ENCODE data around the gene CYP46A1. TPM values are rescaled to one million over a fixed set of nuclear protein-coding genes. Genes with fewer than 3 reads are reported as not detected.

CYP46A1 gene
- total RNA-seq, 1 donor from 2014 or later = 1.1 TPM

DNA sequence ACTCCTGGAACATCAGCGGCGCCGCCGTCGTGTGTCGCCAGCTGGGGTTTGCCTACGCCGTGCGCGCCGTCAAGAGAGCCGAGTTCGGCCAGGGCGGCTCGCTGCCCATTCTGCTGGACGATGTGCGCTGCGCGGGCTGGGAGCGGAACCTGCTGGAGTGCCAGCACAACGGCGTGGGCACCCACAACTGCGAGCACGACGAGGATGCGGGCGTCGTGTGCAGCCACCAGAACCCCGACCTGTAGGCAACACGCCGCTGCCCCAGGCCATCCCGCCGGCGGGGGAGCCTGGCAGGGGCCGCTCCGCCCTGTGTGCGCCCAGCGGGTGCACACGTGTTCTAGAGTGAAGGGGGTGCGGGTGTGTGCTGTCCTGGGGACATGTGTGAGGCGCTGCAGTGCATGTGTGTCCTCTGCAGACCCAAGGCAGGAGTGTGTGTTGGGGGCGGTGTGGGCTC, 8.7 kb upstream of the CYP46A1 start:
- H3K4me1 ChIP-seq = peaks cover 28% of the 10 kb centered on the region
- peaks cover 32% of the 10 kb centered on the region for H3K4me1 Mint-ChIP-seq
- no peak for DNase-seq (ENCODE audit: low spot score)
- H4K20me1 ChIP-seq (ENCODE audit: low read depth) = no peaks in the 10 kb centered on the region
- no peaks in the 10 kb centered on the region for H3K27me3 ChIP-seq
- H3K4me3 Mint-ChIP-seq = peak overlapping the region; percentile 65
- H3K27ac ChIP-seq = no peak overlapping the region
- peak overlapping the region; percentile 94 for H3K27ac Mint-ChIP-seq
- H3K79me2 ChIP-seq (ENCODE audit: low read depth) = no peaks in the 10 kb centered on the region
- H3K9me3 ChIP-seq (ENCODE audit: low read depth) = no peaks in the 10 kb centered on the region
- H3K36me3 ChIP-seq = no peaks in the 10 kb centered on the region
- peaks cover 5% of the 10 kb centered on the region for H3K36me3 Mint-ChIP-seq
- no peak overlapping the region for H3K4me2 ChIP-seq
- peaks cover 4% of the 10 kb centered on the region for H3K27me3 Mint-ChIP-seq (ENCODE audit: insufficient read depth, low read depth)
- H3K9ac ChIP-seq = no peak overlapping the region
- no peak overlapping the region for H3K4me3 ChIP-seq
- TF ChIP-seq EZH2phosphoT487 (IDR thresholded peaks at IDR 0.05) (no peak), EZH2 (IDR thresholded peaks at IDR 0.05) (no peak)
- TF ChIP-seq, protein P1, sequence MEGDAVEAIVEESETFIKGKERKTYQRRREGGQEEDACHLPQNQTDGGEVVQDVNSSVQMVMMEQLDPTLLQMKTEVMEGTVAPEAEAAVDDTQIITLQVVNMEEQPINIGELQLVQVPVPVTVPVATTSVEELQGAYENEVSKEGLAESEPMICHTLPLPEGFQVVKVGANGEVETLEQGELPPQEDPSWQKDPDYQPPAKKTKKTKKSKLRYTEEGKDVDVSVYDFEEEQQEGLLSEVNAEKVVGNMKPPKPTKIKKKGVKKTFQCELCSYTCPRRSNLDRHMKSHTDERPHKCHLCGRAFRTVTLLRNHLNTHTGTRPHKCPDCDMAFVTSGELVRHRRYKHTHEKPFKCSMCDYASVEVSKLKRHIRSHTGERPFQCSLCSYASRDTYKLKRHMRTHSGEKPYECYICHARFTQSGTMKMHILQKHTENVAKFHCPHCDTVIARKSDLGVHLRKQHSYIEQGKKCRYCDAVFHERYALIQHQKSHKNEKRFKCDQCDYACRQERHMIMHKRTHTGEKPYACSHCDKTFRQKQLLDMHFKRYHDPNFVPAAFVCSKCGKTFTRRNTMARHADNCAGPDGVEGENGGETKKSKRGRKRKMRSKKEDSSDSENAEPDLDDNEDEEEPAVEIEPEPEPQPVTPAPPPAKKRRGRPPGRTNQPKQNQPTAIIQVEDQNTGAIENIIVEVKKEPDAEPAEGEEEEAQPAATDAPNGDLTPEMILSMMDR (IDR thresholded peaks at IDR 0.05) = no peak
- H2AFZ ChIP-seq (replicated peaks) = no peak overlapping the region
- H3F3A ChIP-seq (ENCODE audit: low read depth) = peaks cover 29% of the 10 kb centered on the region
- H3K9me3 Mint-ChIP-seq = peaks cover 12% of the 10 kb centered on the region

DNA sequence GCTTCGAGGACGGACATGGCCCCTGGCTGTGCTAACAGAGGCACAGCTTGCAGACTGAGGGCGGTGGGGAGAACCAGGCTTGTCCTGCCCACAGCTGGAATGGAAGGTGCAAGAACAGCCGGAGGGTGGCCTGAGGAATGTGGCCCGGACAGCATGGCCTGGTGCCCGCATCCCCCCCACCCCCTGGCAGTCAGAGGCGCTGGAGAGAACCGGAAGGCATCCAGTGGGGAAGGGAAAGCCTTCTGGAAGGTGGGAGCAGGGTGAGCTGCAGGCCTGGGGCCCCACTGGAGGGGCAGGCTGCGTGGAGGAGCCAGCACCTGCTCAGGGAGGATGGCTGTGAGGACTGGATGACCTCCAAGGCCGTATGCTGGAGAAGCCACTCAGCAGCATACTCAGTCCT, 8.1 kb upstream of the CYP46A1 start:
- Mint-ChIP-seq H3K27me3 (ENCODE audit: insufficient read depth, low read depth) (peaks cover 4% of the 10 kb centered on the region), H3K4me3 (peak overlapping the region; percentile 65), H3K4me1 (peaks cover 27% of the 10 kb centered on the region), H3K27ac (peak overlapping the region; percentile 94), H3K36me3 (peaks cover 5% of the 10 kb centered on the region), H3K9me3 (peaks cover 12% of the 10 kb centered on the region)
- Histone ChIP-seq H2AFZ (replicated peaks) (no peak overlapping the region), H3K9me3 (ENCODE audit: low read depth) (no peaks in the 10 kb centered on the region), H3K4me3 (no peak overlapping the region), H4K20me1 (ENCODE audit: low read depth) (no peaks in the 10 kb centered on the region), H3K79me2 (ENCODE audit: low read depth) (no peaks in the 10 kb centered on the region), H3K36me3 (no peaks in the 10 kb centered on the region), H3F3A (ENCODE audit: low read depth) (peaks cover 24% of the 10 kb centered on the region), H3K4me1 (peaks cover 22% of the 10 kb centered on the region), H3K27ac (no peak overlapping the region), H3K9ac (no peak overlapping the region), H3K27me3 (no peaks in the 10 kb centered on the region), H3K4me2 (no peak overlapping the region)
- DNase-seq (ENCODE audit: low spot score) = no peak
- TF ChIP-seq EZH2phosphoT487 (IDR thresholded peaks at IDR 0.05) (no peak), EZH2 (IDR thresholded peaks at IDR 0.05) (no peak)
- TF ChIP-seq, protein P1 (IDR thresholded peaks at IDR 0.05) = no peak

DNA sequence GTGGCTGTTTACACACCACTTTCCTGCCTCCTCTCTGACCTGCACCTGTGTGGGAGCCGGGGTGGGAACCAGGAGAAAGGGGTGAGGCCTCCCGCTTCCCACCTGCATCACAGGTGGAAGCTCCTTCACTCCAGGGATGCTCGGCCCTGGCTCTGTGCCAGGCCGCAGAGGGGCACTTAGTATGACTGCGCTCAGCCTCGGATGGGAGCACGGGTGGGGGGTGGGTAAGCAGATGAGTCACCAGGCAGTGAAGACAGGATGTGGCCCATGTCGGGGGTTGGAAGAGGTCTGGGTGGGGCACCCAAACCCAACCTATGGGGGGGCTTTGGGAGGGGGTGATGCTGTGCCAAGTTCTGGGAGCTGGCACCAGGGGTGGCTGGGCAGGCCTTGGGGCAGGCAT, 7.4 kb upstream of the CYP46A1 start:
- Histone ChIP-seq H3K27me3 (no peaks in the 10 kb centered on the region), H3K27ac (no peak overlapping the region), H4K20me1 (ENCODE audit: low read depth) (no peaks in the 10 kb centered on the region), H3K9me3 (ENCODE audit: low read depth) (no peaks in the 10 kb centered on the region), H3F3A (ENCODE audit: low read depth) (peaks cover 17% of the 10 kb centered on the region), H2AFZ (replicated peaks) (no peak overlapping the region), H3K36me3 (no peaks in the 10 kb centered on the region), H3K79me2 (ENCODE audit: low read depth) (no peaks in the 10 kb centered on the region), H3K9ac (no peak overlapping the region), H3K4me1 (peaks cover 16% of the 10 kb centered on the region), H3K4me2 (no peak overlapping the region), H3K4me3 (no peak overlapping the region)
- no peak overlapping the region for H3K4me3 Mint-ChIP-seq
- H3K4me1 Mint-ChIP-seq = peaks cover 20% of the 10 kb centered on the region
- TF ChIP-seq, protein P1 (IDR thresholded peaks at IDR 0.05) = no peak
- TF ChIP-seq EZH2phosphoT487 (IDR thresholded peaks at IDR 0.05) (no peak), EZH2 (IDR thresholded peaks at IDR 0.05) (no peak)
- H3K9me3 Mint-ChIP-seq = peaks cover 12% of the 10 kb centered on the region
- no peak for DNase-seq (ENCODE audit: low spot score)
- H3K27ac Mint-ChIP-seq = no peak overlapping the region
- H3K36me3 Mint-ChIP-seq = peaks cover 5% of the 10 kb centered on the region
- peaks cover 4% of the 10 kb centered on the region for H3K27me3 Mint-ChIP-seq (ENCODE audit: insufficient read depth, low read depth)

Data from neural progenitor cell (in vitro differentiated cells).